GM19455 (cell line): ENCODE data around the gene BCKDK.

Experiments
- ATAC-seq: cut with Tn5 transposase; IDR thresholded peaks from one replicate; pipeline ENCODE4 v1.9.1; 2021; ENCODE audit not compliant: unreplicated experiment

Gene BCKDK

GRCh38 chr16:31108035-31108793 lies at the start of gene BCKDK:
TSS of gene BCKDK (plus strand) at chr16:31108386. CDS start at chr16:31109224, 838 bp downstream.
- peak; percentile 78 for ATAC-seq

DNA sequence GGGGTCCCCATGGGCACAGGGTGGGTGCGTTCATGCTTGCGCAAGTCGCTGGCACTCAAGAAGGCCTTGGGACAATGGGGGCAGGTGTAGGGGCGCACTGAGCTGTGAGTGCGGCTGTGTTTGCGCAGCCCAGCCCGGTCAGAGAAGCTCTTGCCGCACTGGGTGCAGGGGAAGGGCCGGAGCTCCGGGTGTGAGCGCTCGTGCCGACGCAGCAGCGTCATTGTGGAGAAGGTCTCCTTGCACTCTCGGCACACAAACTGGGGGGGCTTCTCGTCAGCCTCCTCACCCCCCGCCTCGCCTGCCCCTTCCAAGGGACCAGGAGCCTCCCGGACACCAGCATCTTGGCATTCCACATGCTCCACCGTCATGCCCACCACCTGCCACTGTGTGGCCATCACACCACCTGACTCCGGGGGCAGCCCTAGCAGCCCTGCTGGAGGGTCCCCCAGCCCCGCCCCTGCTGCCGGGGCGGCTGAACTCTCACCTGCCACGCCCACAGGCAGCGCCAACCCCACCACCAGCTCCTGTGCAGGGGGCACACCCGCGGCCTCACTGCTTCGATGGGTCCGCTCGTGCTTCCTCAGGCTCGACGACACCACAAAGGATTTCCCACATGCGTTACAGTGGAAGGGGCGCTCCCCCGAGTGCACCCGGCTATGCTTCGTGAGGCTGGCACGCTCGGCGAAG lies 46.9 kb upstream of the BCKDK start:
- ATAC-seq: no peak

DNA sequence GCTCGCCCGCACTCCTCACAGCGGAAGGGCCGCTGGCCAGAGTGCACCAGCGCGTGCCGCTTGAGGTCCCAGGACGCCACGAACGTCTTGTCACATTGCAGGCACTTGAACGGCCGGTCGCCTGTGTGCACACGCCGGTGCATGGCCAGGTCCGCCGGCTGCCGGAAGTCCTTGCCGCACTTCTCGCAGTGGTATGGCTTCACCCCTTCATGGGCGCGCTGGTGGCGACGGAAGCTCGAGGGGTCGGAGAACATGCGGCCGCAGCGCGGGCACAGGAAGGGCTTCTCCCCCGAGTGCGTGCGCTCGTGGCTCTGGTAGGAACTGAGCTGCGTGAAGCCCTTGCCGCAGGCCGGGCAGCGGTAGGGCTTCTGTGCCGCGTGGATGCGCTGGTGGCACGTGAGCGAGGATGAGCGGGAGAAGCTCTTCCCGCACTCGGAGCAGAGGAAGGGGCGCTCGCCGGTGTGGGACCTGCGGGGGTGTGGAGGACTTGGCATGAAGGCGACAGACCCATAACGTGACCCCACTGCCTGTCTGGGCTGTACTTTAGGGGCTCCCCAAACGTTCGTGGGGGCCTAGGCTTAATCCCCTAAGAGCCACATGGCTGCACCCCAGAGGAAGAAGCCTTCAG lies 46.3 kb upstream of the BCKDK start:
- ATAC-seq: no peak

GRCh38 chr16:31063495-31063842 lies 44.7 kb upstream of the BCKDK start:
- no peak for ATAC-seq

DNA sequence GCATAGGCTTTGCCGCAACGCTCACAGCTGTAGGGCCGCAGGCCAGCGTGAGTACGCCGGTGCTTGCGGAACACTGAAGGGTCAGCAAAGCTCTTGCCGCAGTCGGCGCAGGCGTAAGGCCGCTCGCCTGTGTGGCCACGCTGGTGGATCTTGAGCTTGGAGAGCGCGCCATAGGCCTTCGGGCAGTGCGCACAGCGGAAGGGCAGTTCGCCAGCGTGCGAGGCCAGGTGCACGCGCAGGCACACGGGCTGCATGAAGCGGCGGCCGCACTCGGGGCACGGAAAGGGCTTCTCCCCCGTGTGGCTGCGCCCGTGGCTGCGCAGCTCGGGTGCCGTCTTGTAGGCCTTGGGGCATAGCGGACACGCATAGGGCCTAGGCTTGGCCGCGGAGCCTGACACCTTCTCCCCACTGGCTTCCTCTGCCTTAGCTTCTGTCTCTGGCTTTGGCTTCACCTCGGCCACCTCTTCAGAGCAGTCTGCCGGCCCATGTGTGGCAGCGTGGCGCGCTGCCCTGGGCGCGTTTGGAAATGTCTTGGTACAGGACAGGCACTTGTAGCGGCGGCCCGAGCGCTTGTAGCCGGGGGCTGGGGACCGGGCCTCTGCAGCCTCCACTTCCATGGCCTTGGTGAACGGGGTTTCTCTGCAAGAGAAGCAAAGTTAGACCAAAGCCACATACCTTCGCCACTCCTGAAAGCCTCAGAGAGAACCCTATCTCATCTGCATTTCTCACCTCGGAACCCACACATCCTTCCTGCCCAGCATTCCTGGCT lies 44.2 kb upstream of the BCKDK start:
- ATAC-seq: no peak

GRCh38 chr16:31064882-31065461 lies 43.2 kb upstream of the BCKDK start:
- no peak for ATAC-seq

GRCh38 chr16:31067342-31067741 lies 40.8 kb upstream of the BCKDK start:
- no peak for ATAC-seq

- ATAC-seq: no peak
Observed at GRCh38 chr16:31071861-31072260, 36.3 kb upstream of the BCKDK start.

- peak; percentile 2 for ATAC-seq
Observed at GRCh38 chr16:31072540-31073141, 35.5 kb upstream of the BCKDK start.

DNA sequence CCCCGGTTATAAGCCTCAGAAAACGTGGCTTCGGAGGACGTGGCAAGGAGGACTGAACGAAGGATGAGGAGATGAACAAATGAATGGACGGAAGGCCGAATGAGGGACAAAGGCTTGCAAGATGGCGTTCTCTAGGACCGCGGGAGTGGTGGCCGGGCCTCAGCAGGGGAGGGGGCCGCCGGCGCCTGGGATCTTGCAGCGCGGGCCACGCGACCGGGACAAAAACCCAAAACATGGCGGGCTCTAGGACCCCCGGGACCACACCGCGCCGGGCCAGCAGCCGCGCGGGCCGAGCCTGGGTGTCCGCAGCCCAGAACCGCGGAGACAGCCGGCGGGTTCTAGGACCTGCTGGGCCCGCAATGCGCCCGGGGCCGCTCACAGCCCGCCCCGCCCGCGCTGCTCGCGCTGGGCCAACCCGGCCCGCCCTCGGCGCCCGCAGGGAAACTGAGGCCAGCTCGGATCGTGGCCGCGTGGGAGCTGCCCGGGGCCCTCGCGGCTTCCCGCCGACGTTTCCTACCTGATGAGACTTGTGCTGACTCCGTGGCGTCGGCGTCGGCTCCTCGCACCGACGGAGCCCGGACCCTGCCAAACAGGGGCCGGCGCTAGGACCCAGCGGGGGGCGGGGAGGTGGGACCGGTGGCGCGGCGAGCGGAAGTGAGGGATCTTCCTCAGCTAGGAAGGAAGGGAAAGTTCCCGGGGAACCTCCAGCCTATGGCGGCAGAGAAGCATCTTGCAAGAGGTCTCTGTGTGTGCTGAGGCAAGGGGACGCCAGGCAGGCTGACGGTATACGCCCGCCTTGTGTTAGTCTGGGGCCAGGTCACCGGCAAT lies 34.8 kb upstream of the BCKDK start:
- ATAC-seq: peak; percentile 56

DNA sequence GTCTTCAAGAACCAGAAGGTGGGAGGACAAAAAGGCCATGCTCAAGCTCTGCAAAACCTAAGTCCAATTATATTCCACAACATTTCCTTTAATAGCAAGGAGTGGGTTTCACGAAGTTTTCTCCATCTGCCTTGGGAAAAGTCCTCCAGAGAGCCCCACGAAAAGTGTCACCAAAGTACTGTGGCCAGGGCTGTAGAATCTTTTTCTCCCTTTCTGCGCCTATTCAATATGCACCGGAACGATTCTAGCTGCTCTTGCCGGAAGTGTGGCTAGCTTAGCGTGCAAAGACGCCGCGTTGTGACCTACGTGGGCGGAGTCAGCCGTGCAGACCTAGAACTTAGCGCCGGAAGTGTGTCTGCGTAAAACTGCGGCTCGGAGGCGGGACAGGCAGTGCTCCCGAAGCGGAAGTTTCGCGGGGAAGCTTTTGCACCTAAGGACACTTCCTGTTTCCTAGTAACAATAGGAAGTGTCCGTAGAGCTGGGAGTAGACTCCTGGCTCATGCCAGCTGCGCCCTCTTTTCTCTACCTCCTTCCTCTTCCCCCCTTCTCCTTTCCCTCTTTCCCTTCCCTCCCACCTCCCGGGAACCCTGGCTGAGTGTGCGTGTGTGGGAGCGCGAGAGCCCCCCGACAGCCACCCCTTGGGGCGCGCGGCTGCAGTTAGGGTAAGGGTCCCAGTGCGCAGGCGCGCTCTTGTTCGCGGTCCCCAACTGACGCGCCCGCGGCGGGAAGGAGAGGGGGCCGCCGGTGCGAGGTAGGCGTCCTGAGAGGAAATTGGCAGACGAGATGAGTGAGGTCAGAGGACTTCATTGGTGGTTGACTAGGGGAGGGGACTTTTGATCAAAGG lies 34.0 kb upstream of the BCKDK start, which contains the start of the genes ZNF646 and ZNF668:
TSS of gene ZNF646 (plus strand) at position 453 of the 844 bp plus-strand sequence. CDS start 1,903 bp downstream, outside the sequence.
TSS of gene ZNF668 (minus strand) at position 271 of the 844 bp plus-strand sequence. CDS start 9,781 bp downstream, outside the sequence.
- ATAC-seq: peak; percentile 60

GRCh38 chr16:31074814-31075183 lies 33.4 kb upstream of the BCKDK start:
- no peak for ATAC-seq

DNA sequence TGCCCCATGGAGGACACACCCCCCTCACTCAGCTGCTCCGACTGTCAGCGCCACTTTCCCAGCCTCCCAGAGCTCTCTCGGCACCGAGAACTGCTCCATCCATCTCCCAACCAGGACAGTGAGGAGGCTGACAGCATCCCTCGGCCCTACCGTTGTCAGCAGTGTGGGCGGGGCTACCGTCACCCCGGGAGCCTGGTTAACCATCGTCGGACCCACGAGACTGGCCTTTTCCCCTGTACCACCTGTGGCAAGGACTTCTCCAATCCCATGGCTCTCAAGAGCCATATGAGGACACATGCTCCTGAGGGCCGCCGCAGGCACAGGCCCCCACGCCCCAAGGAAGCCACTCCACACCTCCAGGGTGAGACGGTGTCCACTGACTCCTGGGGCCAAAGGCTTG lies 31.9 kb upstream of the BCKDK start:
- ATAC-seq: no peak

GRCh38 chr16:31077024-31077423 lies 31.2 kb upstream of the BCKDK start:
- ATAC-seq: no peak

DNA sequence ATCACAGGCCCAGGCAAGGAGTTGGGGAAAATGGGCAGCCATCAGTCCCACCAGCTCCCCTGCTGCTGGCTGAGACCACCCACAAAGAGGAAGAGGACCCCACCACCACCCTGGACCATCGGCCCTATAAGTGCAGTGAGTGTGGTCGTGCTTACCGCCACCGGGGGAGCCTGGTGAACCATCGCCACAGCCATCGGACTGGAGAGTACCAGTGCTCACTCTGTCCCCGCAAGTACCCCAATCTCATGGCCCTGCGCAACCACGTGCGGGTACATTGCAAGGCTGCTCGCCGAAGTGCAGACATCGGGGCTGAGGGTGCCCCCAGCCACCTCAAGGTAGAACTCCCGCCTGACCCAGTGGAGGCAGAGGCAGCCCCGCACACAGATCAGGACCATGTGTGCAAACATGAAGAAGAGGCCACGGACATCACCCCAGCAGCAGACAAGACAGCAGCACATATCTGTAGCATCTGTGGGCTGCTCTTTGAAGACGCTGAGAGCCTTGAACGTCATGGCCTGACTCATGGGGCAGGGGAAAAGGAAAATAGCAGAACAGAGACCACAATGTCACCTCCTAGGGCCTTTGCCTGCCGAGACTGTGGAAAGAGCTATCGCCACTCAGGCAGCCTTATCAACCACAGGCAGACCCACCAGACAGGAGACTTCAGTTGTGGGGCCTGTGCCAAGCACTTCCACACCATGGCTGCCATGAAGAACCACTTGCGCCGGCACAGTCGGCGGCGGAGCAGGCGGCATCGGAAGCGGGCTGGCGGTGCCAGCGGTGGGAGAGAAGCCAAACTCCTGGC lies 30.4 kb upstream of the BCKDK start:
- ATAC-seq: no peak

GRCh38 chr16:31078597-31079341 lies 29.4 kb upstream of the BCKDK start:
- ATAC-seq: no peak

DNA sequence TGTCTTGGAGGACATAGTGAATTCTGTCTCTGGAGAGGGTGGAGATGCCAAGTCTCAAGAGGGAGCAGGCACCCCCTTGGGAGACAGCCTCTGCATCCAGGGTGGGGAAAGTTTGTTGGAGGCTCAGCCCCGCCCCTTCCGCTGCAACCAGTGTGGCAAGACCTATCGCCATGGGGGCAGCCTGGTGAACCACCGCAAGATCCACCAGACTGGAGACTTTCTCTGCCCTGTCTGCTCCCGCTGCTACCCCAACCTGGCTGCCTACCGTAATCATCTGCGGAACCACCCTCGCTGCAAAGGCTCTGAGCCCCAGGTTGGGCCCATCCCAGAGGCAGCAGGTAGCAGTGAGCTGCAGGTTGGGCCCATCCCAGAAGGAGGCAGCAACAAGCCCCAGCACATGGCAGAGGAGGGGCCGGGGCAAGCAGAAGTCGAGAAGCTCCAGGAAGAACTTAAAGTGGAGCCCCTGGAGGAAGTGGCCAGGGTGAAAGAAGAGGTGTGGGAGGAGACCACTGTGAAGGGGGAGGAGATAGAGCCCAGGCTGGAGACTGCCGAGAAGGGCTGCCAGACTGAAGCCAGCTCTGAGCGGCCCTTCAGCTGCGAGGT lies 28.7 kb upstream of the BCKDK start:
- no peak for ATAC-seq
